BJ (cell line): Measurements from ENCODE around the gene GDPD2. TPM values are rescaled to one million over a fixed set of nuclear protein-coding genes. Genes with fewer than 3 reads are reported as not detected.

ENCODE experiments used
- CTCF ChIA-PET: fragments of 350-600 bp; formaldehyde crosslinking; extraction: SDS; loops from one replicate; lab custom pipeline; 2021; ENCODE audit warnings: antibody characterized with exemption, inconsistent platforms; lab: Yijun Ruan, JAX
- POLR2A ChIA-PET: fragments of 300-600 bp; sonication (Branson Sonifier 250); formaldehyde crosslinking; extraction: SDS; loops from one replicate; lab custom pipeline; 2021; ENCODE audit warnings: antibody characterized with exemption; lab: Charles Lee
- DNase-seq: peaks from one replicate; pipeline ENCODE4 v3.0.0-alpha.2; 2011; ENCODE audit warnings: low read depth
- H3K27me3 ChIP-seq: 2 replicates; pipeline ENCODE4 v1.6.0; 2011; ENCODE audit warnings: low read length; ENCODE audit not compliant: control insufficient read depth, insufficient read depth
- H3K36me3 ChIP-seq: 2 replicates; pipeline ENCODE4 v1.5.1; 2011; ENCODE audit warnings: low read length; ENCODE audit not compliant: control insufficient read depth, insufficient read depth
- H3K4me3 ChIP-seq: 2 replicates; pipeline ENCODE4 v1.5.1; 2011; ENCODE audit warnings: low read depth, mild to moderate bottlenecking, control low read depth, low read length
- polyA plus RNA-seq: library from polyadenylated mRNA; depleted of rRNA; stranded (reverse); fragments of >200 nt; gene quantifications from 2 replicates; pipeline ENCODE4 v1.2.3, GENCODE V29; 2011
- TF ChIP-seq, protein P1 (sequence below): IDR thresholded peaks from 2 replicates; pipeline ENCODE4 v1.5.1; 2011; ENCODE audit warnings: low read depth, mild to moderate bottlenecking, control low read depth, inconsistent platforms, low read length, moderate library complexity; ENCODE audit not compliant: insufficient read depth

GDPD2 gene
- polyA plus RNA-seq, 1 experiment = not detected

DNA sequence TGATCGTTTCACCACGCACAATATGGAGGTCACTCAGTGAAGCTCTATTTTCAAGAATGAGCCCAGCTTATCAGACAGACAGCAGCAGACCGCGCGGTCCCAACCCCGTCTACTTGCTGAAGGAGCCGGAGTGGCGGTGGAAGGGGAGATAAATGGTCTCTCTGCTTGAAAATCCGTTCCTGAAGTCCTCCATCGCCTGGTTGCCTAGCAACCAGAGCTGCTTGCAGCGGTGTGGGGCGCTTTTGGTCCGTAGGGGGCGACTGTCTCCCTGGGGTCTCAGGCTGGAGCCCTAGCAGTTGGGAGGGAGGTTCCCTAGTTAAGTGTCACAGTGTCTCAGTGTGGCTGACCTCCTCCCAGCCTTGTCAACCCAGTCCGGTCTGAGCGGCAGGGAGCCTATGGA is 13.2 kb downstream of the GDPD2 start:
- TF ChIP-seq, protein P1, sequence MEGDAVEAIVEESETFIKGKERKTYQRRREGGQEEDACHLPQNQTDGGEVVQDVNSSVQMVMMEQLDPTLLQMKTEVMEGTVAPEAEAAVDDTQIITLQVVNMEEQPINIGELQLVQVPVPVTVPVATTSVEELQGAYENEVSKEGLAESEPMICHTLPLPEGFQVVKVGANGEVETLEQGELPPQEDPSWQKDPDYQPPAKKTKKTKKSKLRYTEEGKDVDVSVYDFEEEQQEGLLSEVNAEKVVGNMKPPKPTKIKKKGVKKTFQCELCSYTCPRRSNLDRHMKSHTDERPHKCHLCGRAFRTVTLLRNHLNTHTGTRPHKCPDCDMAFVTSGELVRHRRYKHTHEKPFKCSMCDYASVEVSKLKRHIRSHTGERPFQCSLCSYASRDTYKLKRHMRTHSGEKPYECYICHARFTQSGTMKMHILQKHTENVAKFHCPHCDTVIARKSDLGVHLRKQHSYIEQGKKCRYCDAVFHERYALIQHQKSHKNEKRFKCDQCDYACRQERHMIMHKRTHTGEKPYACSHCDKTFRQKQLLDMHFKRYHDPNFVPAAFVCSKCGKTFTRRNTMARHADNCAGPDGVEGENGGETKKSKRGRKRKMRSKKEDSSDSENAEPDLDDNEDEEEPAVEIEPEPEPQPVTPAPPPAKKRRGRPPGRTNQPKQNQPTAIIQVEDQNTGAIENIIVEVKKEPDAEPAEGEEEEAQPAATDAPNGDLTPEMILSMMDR = no peak
- Histone ChIP-seq H3K4me3 (no peak overlapping the region), H3K36me3 (no peaks in the 10 kb centered on the region), H3K27me3 (no peaks in the 10 kb centered on the region)
- ChIA-PET CTCF (interaction anchor here (1.8 to 2.2 kb wide), 2 partner anchors 8 to 15 kb away, joined by 5 to 6 read pairs; partner anchors contain the start of gene DLG3), POLR2A (no interaction called here)
- no peak for DNase-seq

DNA sequence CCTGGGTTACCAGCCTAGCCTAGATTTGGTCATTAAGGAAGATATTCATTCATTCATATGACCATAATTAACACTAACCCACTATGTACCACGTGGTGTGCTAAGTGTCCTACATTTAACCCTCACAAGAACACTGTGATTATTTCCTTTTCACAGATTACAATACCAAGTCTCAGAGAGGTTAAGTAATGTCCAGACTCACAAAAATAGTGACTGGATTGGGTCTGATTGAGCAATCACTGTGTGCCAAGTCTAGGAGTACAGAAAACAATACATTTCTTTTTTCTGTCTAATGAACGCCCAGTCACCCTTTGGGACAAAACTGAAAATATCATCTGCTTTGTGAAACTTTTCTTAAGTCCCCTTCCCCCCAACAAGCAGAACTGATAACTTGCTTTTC is 13.9 kb downstream of the GDPD2 start:
- Histone ChIP-seq H3K27me3 (no peaks in the 10 kb centered on the region), H3K36me3 (no peaks in the 10 kb centered on the region), H3K4me3 (no peak overlapping the region)
- CTCF ChIA-PET = interaction anchor here (2.2 kb wide), 1 partner anchor 15 kb away, joined by 6 read pairs; no protein-coding TSS in a partner anchor
- no peak for DNase-seq
- TF ChIP-seq, protein P1 = no peak
- POLR2A ChIA-PET = no interaction called here

DNA sequence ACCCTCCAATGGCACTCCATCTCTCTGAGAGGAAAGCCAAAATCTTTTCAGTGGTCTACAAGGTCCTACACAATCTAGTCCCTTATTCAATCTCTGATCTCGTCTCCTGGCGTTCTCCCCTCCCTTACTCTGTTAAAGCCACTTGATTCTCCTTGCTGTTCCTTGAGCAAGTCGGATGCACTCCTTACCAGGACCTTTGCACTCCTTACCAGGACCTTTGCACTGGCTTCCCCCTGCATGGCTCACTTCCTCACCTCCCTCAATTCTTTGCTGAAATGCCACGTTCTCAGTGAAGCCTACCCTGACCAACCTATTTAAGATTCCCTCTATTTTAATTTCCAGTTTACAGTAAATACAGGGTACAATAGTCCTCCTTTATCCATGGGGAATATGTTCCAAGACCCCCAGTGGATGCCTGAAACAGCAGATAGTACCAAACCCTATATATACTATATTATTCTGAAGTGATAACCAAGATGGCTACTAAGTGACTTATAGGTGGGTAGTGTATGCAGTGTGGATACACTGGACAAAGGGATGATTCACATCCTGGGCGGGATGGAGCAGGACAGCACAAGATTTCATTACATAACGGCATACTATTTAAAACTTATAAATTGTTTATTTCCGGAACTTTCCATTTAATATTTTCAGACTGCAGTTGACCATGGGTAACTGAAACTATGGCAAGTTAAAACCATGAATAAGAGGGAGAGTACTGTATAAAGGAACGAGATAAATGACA is 15.0 kb downstream of the GDPD2 start:
- H3K4me3 ChIP-seq = no peak overlapping the region
- ChIA-PET CTCF (no interaction called here), POLR2A (no interaction called here)
- H3K27me3 ChIP-seq = no peaks in the 10 kb centered on the region
- no peaks in the 10 kb centered on the region for H3K36me3 ChIP-seq
- TF ChIP-seq, protein P1 = no peak
- DNase-seq = no peak

DNA sequence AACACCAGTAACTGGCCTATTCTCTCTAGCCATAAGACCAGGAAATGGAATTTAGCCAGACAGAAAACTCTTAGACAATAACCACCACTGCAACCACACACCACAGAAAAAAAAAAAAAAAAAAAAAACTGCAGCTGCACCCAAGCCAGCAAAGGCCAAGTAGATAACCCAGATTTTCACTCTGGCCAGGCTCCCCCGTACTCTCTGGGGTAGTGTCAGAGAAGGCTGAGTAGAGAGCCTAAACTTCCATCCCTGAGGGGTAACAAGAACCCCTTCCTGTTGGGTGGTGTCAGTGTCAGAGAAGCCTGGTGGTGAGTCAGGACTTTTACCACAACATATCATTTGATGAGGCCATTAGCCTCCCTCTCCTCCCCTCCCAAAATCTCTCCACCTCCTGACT is 15.9 kb downstream of the GDPD2 start:
- Histone ChIP-seq H3K36me3 (no peaks in the 10 kb centered on the region), H3K27me3 (no peaks in the 10 kb centered on the region), H3K4me3 (no peak overlapping the region)
- POLR2A ChIA-PET = no interaction called here
- CTCF ChIA-PET = no interaction called here
- DNase-seq = no peak
- TF ChIP-seq, protein P1 = no peak

DNA sequence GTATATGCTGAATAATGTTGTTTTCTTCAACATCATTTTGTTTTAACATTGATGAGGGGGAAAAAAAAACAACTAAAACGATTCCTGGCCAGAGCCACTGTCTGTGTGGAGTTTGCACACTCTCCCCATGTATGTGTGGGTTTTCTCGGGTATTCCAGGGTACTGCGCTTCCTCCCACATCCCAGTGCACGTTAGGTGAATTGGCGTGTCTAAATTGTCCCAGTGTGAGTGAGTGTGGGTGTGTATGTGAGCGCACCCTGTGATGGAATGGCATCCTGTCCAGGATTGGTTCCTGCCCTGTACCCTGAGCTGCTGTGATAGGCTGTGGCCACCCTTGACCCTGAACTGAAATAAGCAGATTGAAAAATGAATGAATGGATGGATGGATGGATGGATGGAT is 19.1 kb downstream of the GDPD2 start:
- CTCF ChIA-PET = interaction anchor here (1.5 kb wide), 1 partner anchor 223 kb away, joined by 4 read pairs; no protein-coding TSS in a partner anchor
- TF ChIP-seq, protein P1 = no peak

More for the DNA sequence above, 19.1 kb downstream of the GDPD2 start:
- Histone ChIP-seq H3K36me3 (no peaks in the 10 kb centered on the region), H3K27me3 (peaks cover 11% of the 10 kb centered on the region), H3K4me3 (no peak overlapping the region)
- POLR2A ChIA-PET = no interaction called here
- no peak for DNase-seq
